ENCODE measurements around the gene TAF1D.

Gene TAF1D

GRCh38 chr11:93733474-93733873 lies 7.8 kb downstream of the TAF1D start:
- DNase-seq: no peak

DNA sequence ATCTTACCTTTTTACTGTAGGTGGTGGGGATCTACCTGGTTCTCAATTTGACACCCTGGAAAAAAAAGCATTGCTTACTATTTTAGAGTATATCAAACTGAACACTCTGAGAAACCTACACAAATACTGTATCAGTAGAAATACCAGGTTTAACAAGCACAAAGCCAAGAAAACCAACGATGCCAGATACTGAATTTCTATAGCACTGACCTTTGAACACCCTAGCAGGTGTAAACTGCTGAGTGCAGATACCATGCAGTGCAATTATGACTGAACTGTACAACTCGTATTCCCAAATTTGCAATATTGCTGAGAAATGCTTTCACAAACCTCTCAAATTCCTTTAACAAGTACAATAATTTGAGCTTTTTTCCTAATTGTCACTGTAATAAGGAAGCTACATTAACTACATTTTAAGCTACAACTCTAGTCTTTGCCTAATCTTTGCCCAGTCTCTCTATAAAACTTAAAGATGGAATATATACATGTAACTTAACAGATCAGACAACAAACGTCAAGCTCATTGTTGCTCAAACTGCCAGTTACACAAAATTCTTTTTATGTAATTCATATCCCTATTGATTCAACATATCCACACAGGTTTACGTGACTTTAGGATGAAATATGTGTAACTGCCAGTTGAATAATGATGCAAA lies 8.9 kb downstream of the TAF1D start:
- DNase-seq: no peak
- intact Hi-C loops (cut with DNase I; ENCODE audit: low total_unique reads): no loop called here
- H3K27ac ChIP-seq: no peak overlapping the region
- no peaks in the 10 kb centered on the region for H3K9me3 ChIP-seq
- no peak overlapping the region for H3K4me3 ChIP-seq
- peaks cover 95 to 98% (median 96%) of the 10 kb centered on the region in 3 donors for H3K36me3 ChIP-seq
- peaks cover 0 to 11% (median 5%) of the 10 kb centered on the region in 4 donors for H3K4me1 ChIP-seq
- no peaks in the 10 kb centered on the region for H3K27me3 ChIP-seq
- no peak for TF ChIP-seq CTCF (IDR thresholded peaks at IDR 0.05)

More at GRCh38 chr11:93733474-93733873, 7.8 kb downstream of the TAF1D start:
- H3K27me3 ChIP-seq: no peaks in the 10 kb centered on the region
- no peak for TF ChIP-seq CTCF (IDR thresholded peaks at IDR 0.05)
- peaks cover 0 to 22% (median 15%) of the 10 kb centered on the region in 4 donors for H3K4me1 ChIP-seq
- no peaks in the 10 kb centered on the region for H3K9me3 ChIP-seq
- intact Hi-C loops (cut with DNase I; ENCODE audit: low total_unique reads): no loop called here
- H3K27ac ChIP-seq: no peak overlapping the region
- H3K36me3 ChIP-seq: peaks cover 92 to 96% (median 95%) of the 10 kb centered on the region in 3 donors
- no peak overlapping the region for H3K4me3 ChIP-seq

DNA sequence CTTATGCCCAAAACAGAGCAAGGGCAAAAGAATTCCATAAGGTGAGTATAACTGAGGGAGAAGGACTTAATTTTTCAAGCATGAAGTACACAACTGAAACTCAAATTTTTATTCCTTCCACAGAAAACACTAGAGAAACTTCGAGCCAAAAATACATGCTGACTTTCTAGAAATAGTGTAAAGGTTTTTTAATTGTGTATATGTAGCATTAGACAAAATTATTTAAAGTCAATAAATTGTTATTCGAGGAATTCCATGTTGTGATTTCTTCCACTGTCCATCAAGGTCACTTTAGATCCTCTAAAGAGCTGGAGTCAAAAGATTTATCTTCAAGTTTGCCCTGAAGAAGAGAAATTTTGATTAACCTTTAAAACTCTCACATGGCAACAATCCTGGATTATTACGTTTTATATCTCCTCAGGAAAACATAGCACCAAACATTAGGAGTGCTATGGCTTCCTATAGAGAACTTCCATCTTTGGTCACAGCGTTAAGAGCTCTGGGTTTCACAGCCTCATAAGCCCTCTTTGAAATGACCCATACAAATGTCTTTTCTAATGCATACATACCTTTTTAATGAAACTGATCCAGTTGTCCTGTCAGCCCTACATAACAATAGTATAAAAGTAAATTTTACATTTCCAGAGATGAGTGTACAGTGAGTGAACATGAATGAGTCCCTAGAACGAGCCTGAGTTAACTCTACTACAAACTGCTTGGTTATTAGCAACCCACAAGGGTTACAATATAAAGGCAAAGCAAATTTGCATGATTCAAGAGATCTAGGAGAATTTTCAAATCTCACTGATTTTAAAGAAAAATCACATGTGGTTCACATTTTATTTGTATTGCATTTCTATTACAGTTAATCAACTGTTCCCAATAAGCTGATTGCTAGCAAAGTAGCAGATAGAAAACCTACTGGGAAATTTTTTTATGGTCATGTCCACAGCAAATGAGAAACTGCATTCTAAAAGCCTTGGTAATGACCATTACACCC lies 10.9 kb downstream of the TAF1D start:
- TF ChIP-seq CTCF (IDR thresholded peaks at IDR 0.05): no peak
- intact Hi-C loops (cut with DNase I; ENCODE audit: low total_unique reads): no loop called here
- Histone ChIP-seq H3K9me3 (no peaks in the 10 kb centered on the region), H3K36me3 (peaks cover 86 to 92% (median 89%) of the 10 kb centered on the region in 3 donors), H3K4me3 (no peak overlapping the region), H3K27me3 (no peaks in the 10 kb centered on the region), H3K4me1 (peaks cover 0 to 2% (median 0%) of the 10 kb centered on the region in 4 donors), H3K27ac (no peak overlapping the region)
- DNase-seq: no peak

DNA sequence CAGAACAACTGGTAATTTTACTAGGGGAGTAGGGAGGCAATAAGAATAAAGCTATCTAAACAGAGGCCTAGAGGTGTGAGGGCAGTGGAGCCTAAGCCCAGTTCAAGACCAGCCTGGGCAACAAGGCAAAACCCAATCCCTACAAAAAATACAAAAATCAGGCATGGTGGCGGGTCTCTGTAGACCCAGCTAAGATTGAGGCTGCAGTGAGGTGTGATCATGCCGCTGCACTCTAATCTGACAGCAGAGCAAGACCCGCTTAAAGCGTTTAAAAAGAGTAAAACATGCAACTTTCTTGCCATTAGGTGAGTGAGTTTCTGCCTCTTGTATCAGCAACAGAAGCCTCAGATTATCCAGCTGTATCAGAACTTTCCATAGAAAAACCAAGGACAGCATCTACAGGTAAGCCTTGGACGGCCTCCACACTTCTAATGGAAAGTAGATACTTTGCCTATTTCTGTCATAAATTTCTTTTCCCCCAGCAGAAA lies 12.1 kb downstream of the TAF1D start:
- Histone ChIP-seq H3K4me1 (no peaks in the 10 kb centered on the region), H3K27ac (no peak overlapping the region), H3K27me3 (no peaks in the 10 kb centered on the region), H3K36me3 (peaks cover 74 to 91% (median 80%) of the 10 kb centered on the region in 3 donors), H3K9me3 (no peaks in the 10 kb centered on the region), H3K4me3 (no peak overlapping the region)
- intact Hi-C loops (cut with DNase I; ENCODE audit: low total_unique reads): no loop called here
- no peak for TF ChIP-seq CTCF (IDR thresholded peaks at IDR 0.05)
- DNase-seq: no peak

DNA sequence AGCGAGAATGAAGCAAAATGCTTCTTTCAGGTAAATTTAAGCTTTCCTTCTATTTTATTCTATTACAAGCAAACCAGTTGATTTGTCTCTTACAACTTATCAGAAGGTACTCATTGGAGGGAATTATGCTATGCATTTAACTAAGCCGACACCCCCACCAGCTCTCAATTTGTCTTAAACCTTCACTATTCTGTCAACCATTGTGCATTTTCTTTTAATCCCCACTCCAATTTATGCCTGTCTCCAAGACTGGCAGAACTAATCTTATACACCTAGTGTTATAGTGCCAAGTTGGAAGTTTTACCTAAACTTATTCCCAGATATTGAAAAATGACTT lies 12.5 kb downstream of the TAF1D start:
- Histone ChIP-seq H3K4me3 (no peak overlapping the region), H3K9me3 (no peaks in the 10 kb centered on the region), H3K4me1 (no peaks in the 10 kb centered on the region), H3K27me3 (no peaks in the 10 kb centered on the region), H3K27ac (no peak overlapping the region), H3K36me3 (peaks cover 70 to 88% (median 77%) of the 10 kb centered on the region in 3 donors)
- intact Hi-C loops (cut with DNase I; ENCODE audit: low total_unique reads): no loop called here
- DNase-seq: no peak
- TF ChIP-seq CTCF (IDR thresholded peaks at IDR 0.05): no peak
